Fibroblast of lung (primary cell): ENCODE data around the gene FUOM. TPM values are rescaled to one million over a fixed set of nuclear protein-coding genes. Genes with fewer than 3 reads are reported as not detected.

Source experiments
- DNase-seq, 2 donors: peaks; one replicate each; pipeline versions ENCODE4 v3.0.0 to v3.0.0-alpha.2; 2010; ENCODE audit warnings: low read depth in 2 of 2
- H2AFZ ChIP-seq: 2 replicates; pipeline ENCODE4 v1.5.1; 2012; ENCODE audit warnings: low read length, control low read depth, inconsistent platforms
- H3K27ac ChIP-seq: 2 replicates; pipeline ENCODE4 v1.5.1; 2011; ENCODE audit warnings: low read length, control low read depth; ENCODE audit not compliant: insufficient read depth
- H3K27me3 ChIP-seq: 2 replicates; pipeline ENCODE4 v1.5.1; 2011; ENCODE audit warnings: mild to moderate bottlenecking, low read length; ENCODE audit not compliant: control insufficient read depth, insufficient read depth
- H3K36me3 ChIP-seq: 2 replicates; pipeline ENCODE4 v1.5.1; 2011; ENCODE audit warnings: low read length; ENCODE audit not compliant: control insufficient read depth, insufficient read depth
- H3K4me1 ChIP-seq: 2 replicates; pipeline ENCODE4 v1.5.1; 2011; ENCODE audit warnings: low read length; ENCODE audit not compliant: control insufficient read depth, insufficient read depth; ENCODE audit errors: extremely low read depth
- H3K4me2 ChIP-seq: 2 replicates; pipeline ENCODE4 v1.5.1; 2011; ENCODE audit warnings: low read length, control low read depth; ENCODE audit not compliant: insufficient read depth; ENCODE audit errors: extremely low read depth
- H3K4me3 ChIP-seq, 4 experiments: fragments of 200-600 bp in 1 of 4; sonication (generic) in 1 of 4; replicated peaks in 1 of 4; 2 replicates each; pipeline ENCODE4 v1.5.1; 2011 to 2016; ENCODE audit warnings: low read length in 4 of 4, low read depth in 3 of 4, mild to moderate bottlenecking in 3 of 4, control low read depth in 2 of 4, inconsistent platforms in 1 of 4, mixed read lengths in 1 of 4; ENCODE audit not compliant: insufficient read depth in 1 of 4; ENCODE audit errors: control extremely low read depth in 1 of 4
- H3K79me2 ChIP-seq: 2 replicates; pipeline ENCODE4 v1.5.1; 2012; ENCODE audit warnings: mild to moderate bottlenecking, low read length, inconsistent platforms; ENCODE audit not compliant: control insufficient read depth, insufficient read depth
- H3K9ac ChIP-seq: 2 replicates; pipeline ENCODE4 v1.5.1; 2011; ENCODE audit warnings: mild to moderate bottlenecking, low read length, control low read depth; ENCODE audit not compliant: insufficient read depth
- H3K9me3 ChIP-seq: 2 replicates; pipeline ENCODE4 v1.5.1; 2012; ENCODE audit warnings: low read depth, low read length; ENCODE audit not compliant: control insufficient read depth, insufficient read depth
- H4K20me1 ChIP-seq: 2 replicates; pipeline ENCODE4 v1.5.1; 2011; ENCODE audit warnings: low read length; ENCODE audit not compliant: control insufficient read depth, insufficient read depth; ENCODE audit errors: extremely low read depth
- EZH2 ChIP-seq: IDR thresholded peaks from 2 replicates; pipeline ENCODE4 v1.5.1; 2012; ENCODE audit warnings: low read length, control low read depth, mild to moderate bottlenecking; ENCODE audit errors: missing control alignments
- polyA plus RNA-seq, 2 donors: library from polyadenylated mRNA; depleted of rRNA in 1 of 2; stranded (reverse) in 1 of 2; unstranded in 1 of 2; fragments of >200 nt; gene quantifications; 2 replicates each; pipeline ENCODE4 v1.2.1, GENCODE V29; 2011 to 2012; ENCODE audit warnings: missing spikeins in 1 of 2
- total RNA-seq: library from RNA; depleted of rRNA; stranded (reverse); fragments of >200 nt; gene quantifications from 2 replicates; pipeline ENCODE4 v1.2.1, GENCODE V29; 2014
- TF ChIP-seq, protein P1 (sequence below), 2 donors: IDR thresholded peaks in 1 of 2; conservative IDR thresholded peaks in 1 of 2; 1 replicate in 1 of 2; 2 replicates in 1 of 2; pipeline ENCODE4 v1.5.1; 2011 to 2012; ENCODE audit warnings: low read length in 2 of 2, control low read depth in 1 of 2, inconsistent platforms in 1 of 2, low read depth in 1 of 2, mild to moderate bottlenecking in 1 of 2

Gene FUOM
- total and polyA plus RNA-seq, 2 donors (not counting 1 experiment from before 2014, with no cell fraction given), result 14.2 to 15.0 TPM

GRCh38 chr10:133341983-133342382 is 15.8 kb downstream of the FUOM start:
- no peak for DNase-seq
- no peaks in the 10 kb centered on the region for H3K79me2 ChIP-seq
- H3K9ac ChIP-seq, result no peak overlapping the region
- no peaks in the 10 kb centered on the region for H3K9me3 ChIP-seq
- TF ChIP-seq, protein P1, sequence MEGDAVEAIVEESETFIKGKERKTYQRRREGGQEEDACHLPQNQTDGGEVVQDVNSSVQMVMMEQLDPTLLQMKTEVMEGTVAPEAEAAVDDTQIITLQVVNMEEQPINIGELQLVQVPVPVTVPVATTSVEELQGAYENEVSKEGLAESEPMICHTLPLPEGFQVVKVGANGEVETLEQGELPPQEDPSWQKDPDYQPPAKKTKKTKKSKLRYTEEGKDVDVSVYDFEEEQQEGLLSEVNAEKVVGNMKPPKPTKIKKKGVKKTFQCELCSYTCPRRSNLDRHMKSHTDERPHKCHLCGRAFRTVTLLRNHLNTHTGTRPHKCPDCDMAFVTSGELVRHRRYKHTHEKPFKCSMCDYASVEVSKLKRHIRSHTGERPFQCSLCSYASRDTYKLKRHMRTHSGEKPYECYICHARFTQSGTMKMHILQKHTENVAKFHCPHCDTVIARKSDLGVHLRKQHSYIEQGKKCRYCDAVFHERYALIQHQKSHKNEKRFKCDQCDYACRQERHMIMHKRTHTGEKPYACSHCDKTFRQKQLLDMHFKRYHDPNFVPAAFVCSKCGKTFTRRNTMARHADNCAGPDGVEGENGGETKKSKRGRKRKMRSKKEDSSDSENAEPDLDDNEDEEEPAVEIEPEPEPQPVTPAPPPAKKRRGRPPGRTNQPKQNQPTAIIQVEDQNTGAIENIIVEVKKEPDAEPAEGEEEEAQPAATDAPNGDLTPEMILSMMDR (conservative IDR thresholded peaks at IDR 0.05 in 1 of 2, IDR thresholded peaks at IDR 0.05 in 1 of 2; ENCODE audit: low read depth in 1 of 2, low read length in 2 of 2), result no peak
- no peak for TF ChIP-seq EZH2
- H3K4me1 ChIP-seq, result no peaks in the 10 kb centered on the region
- peaks cover under 1% of the 10 kb centered on the region for H3K27me3 ChIP-seq
- H3K4me2 ChIP-seq, result no peak overlapping the region
- H2AFZ ChIP-seq, result no peak overlapping the region
- H3K27ac ChIP-seq, result no peak overlapping the region
- no peaks in the 10 kb centered on the region for H3K36me3 ChIP-seq
- no peaks in the 10 kb centered on the region for H4K20me1 ChIP-seq
- H3K4me3 ChIP-seq, result no peak overlapping the region

DNA sequence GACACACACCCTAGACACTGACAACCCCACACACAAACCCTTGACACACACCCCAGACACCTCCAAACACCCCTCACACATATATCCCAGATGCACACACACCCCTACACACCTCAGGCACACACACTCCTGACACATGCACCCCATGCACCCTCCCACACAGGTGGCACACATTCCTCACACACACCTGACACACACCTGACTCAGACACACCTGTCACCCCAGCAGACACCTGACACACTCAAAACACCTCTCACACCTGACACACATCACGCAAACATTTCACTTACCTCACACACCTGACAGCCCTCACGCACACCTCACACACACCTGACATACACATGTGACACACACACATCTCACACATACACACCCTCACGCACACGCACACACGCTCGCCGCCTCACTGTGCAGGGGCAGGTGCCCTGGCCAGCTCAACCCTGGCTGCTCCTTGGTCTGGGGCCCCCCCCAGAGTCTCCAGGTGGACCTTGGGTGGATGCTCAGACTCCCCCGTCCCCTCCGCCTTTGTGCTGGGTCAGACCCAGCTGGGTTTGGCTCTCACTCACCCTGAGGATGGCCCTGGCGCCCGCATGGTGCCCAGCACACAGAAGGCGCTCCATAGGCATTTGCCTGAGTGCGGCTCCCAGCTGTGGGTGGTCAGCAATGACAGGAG is 18.0 kb downstream of the FUOM start:
- no peaks in the 10 kb centered on the region for H3K79me2 ChIP-seq
- no peaks in the 10 kb centered on the region for H3K36me3 ChIP-seq
- H3K4me3 ChIP-seq, result no peak overlapping the region
- no peak for TF ChIP-seq EZH2
- TF ChIP-seq, protein P1 (conservative IDR thresholded peaks at IDR 0.05 in 1 of 2, IDR thresholded peaks at IDR 0.05 in 1 of 2; ENCODE audit: low read depth in 1 of 2, low read length in 2 of 2), result no peak
- no peak overlapping the region for H3K9ac ChIP-seq
- no peak overlapping the region for H2AFZ ChIP-seq
- H3K9me3 ChIP-seq, result no peaks in the 10 kb centered on the region
- no peak overlapping the region for H3K4me2 ChIP-seq
- no peaks in the 10 kb centered on the region for H3K4me1 ChIP-seq
- no peaks in the 10 kb centered on the region for H4K20me1 ChIP-seq
- DNase-seq, result no peak
- H3K27me3 ChIP-seq, result peaks cover 20% of the 10 kb centered on the region
- H3K27ac ChIP-seq, result no peak overlapping the region

- Histone ChIP-seq H3K9ac (no peak overlapping the region), H3K4me3 (no peak overlapping the region), H4K20me1 (no peaks in the 10 kb centered on the region), H3K9me3 (no peaks in the 10 kb centered on the region), H3K27ac (no peak overlapping the region), H3K4me2 (no peak overlapping the region), H3K36me3 (no peaks in the 10 kb centered on the region), H3K4me1 (no peaks in the 10 kb centered on the region), H2AFZ (no peak overlapping the region), H3K27me3 (peaks cover 25% of the 10 kb centered on the region), H3K79me2 (no peaks in the 10 kb centered on the region)
- TF ChIP-seq, protein P1 (conservative IDR thresholded peaks at IDR 0.05 in 1 of 2, IDR thresholded peaks at IDR 0.05 in 1 of 2; ENCODE audit: low read depth in 1 of 2, low read length in 2 of 2), result no peak
- TF ChIP-seq EZH2, result no peak
- DNase-seq, result no peak
Observed at GRCh38 chr10:133338080-133339071, 19.4 kb downstream of the FUOM start.
